PC-3 (cell line): ENCODE results near the gene RAB7B. TPM values are rescaled to one million over a fixed set of nuclear protein-coding genes. Genes with fewer than 3 reads are reported as not detected.

Experiments
- ATAC-seq: fragments of 200-7000 bp; cut with Tn5 transposase; 2 replicates; pipeline ENCODE4 v1.9.1; 2020; ENCODE audit warnings: mild to moderate bottlenecking, moderate library complexity
- BruUV-seq: library from RNA; stranded (reverse); fragments of 400-500 nt; replicated peaks from 2 replicates; lab custom pipeline; 2021; lab: Mats Ljungman, UMichigan
- CTCF ChIA-PET: fragments of 300-600 bp; sonication (Branson Sonifier 250); formaldehyde crosslinking; loops from one replicate; lab custom pipeline; 2022; ENCODE audit warnings: antibody characterized with exemption; lab: Charles Lee
- POLR2A ChIA-PET: fragments of 300-600 bp; sonication (Branson Sonifier 250); formaldehyde crosslinking; loops from one replicate; lab custom pipeline; 2022; ENCODE audit warnings: antibody characterized with exemption; ENCODE audit not compliant: unreplicated experiment; lab: Charles Lee
- DNase-seq: peaks from one replicate; pipeline ENCODE4 v3.0.0-alpha.2; 2015
- H2AFZ ChIP-seq: fragments of 300-600 bp; sonication (generic); 2 replicates; pipeline ENCODE4 v1.6.0; 2016; ENCODE audit warnings: antibody characterized with exemption, low read length
- H3F3A ChIP-seq: fragments of 300-600 bp; sonication (generic); one replicate; pipeline ENCODE4 v1.6.0; 2017; ENCODE audit warnings: antibody characterized with exemption, low read length, control low read depth, mild to moderate bottlenecking; ENCODE audit not compliant: unreplicated experiment
- H3K27ac ChIP-seq: fragments of 300-600 bp; sonication (generic); 2 replicates; pipeline ENCODE4 v1.5.1; 2016; ENCODE audit warnings: mild to moderate bottlenecking, low read length
- H3K27me3 ChIP-seq: fragments of 300-600 bp; sonication (generic); 2 replicates; pipeline ENCODE4 v1.6.1; 2016; ENCODE audit warnings: low read length, mixed read lengths
- H3K36me3 ChIP-seq: fragments of 300-600 bp; sonication (generic); 2 replicates; pipeline ENCODE4 v1.6.1; 2016; ENCODE audit warnings: low read depth, mixed run types, low read length, mixed read lengths
- H3K4me1 ChIP-seq: fragments of 300-600 bp; sonication (generic); 2 replicates; pipeline ENCODE4 v1.5.1; 2016; ENCODE audit warnings: low read length; ENCODE audit not compliant: insufficient read depth
- H3K4me2 ChIP-seq: fragments of 300-600 bp; sonication (generic); 2 replicates; pipeline ENCODE4 v1.6.0; 2016; ENCODE audit warnings: low read length
- H3K4me3 ChIP-seq: fragments of 300-600 bp; sonication (generic); 2 replicates; pipeline ENCODE4 v1.5.1; 2016; ENCODE audit warnings: mild to moderate bottlenecking, low read length, mixed read lengths
- H3K79me2 ChIP-seq: fragments of 300-600 bp; sonication (generic); 2 replicates; pipeline ENCODE4 v1.6.1; 2017; ENCODE audit warnings: low read length, mixed read lengths
- H3K9ac ChIP-seq: fragments of 300-600 bp; sonication (generic); 2 replicates; pipeline ENCODE4 v1.6.0; 2016; ENCODE audit warnings: mild to moderate bottlenecking, low read length
- H3K9me2 ChIP-seq: fragments of 300-600 bp; sonication (generic); replicated peaks from 2 replicates; pipeline ENCODE4 v1.6.1; 2016; ENCODE audit warnings: mixed run types, low read length, mixed read lengths
- H3K9me3 ChIP-seq: fragments of 300-600 bp; sonication (generic); 2 replicates; pipeline ENCODE4 v1.6.1; 2016; ENCODE audit warnings: low read length, mixed read lengths
- H4K20me1 ChIP-seq: fragments of 300-600 bp; sonication (generic); 2 replicates; pipeline ENCODE4 v1.6.1; 2016; ENCODE audit warnings: low read length, mixed read lengths
- EZH2 ChIP-seq: fragments of 300-600 bp; sonication (generic); IDR thresholded peaks from one replicate; pipeline ENCODE4 v1.6.1; 2017; ENCODE audit warnings: antibody characterized with exemption, mild to moderate bottlenecking, low read length; ENCODE audit not compliant: unreplicated experiment
- EZH2phosphoT487 ChIP-seq: fragments of 300-600 bp; sonication (generic); IDR thresholded peaks from 2 replicates; pipeline ENCODE4 v1.6.1; 2018; ENCODE audit warnings: mild to moderate bottlenecking, antibody characterized with exemption, low read length, borderline replicate concordance
- intact Hi-C: fragments of 100-400 bp; cut with micrococcal nuclease; formaldehyde crosslinking; loops from 2 replicates; pipeline ENCODE4 v1.9.0; 2023
- total RNA-seq: library from RNA; depleted of rRNA; stranded (reverse); fragments of >200 nt; gene quantifications from 2 replicates; pipeline ENCODE4 v1.2.3, GENCODE V29; 2014
- TF ChIP-seq, protein P1 (sequence below): fragments of 300-600 bp; sonication (generic); conservative IDR thresholded peaks from 2 replicates; pipeline ENCODE4 v1.5.1; 2017; ENCODE audit warnings: antibody characterized with exemption, low read depth, mild to moderate bottlenecking, low read length

The RAB7B gene
- total RNA-seq, 1 experiment from 2014 or later: not detected

DNA sequence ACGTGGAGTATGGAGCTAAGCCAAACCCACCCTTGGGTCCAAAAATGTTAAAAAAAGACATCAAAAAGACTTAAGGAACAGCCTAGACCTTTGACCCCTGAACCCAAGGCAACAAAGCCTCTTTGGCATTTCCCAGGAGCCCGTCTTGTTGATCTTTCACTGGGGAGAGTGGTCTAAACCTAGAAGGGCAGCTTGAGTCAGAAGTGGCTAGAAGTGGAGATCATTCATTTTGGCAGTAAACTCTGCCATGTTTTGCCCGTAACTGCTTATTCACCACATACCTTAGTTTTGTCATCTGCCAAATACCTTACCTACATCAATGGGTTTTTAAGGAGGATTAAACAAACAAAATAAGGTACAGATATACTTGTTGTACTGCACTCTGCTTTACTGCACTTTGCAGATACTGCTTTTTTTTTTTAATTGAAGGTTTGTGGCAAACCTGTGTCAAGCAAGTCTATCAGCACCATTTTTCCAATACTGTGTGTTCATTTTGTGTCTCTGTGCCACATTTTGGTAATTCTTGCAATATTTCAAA is 22.2 kb upstream of the RAB7B start:
- no peaks in the 10 kb centered on the region for H3K9me3 ChIP-seq
- peaks cover 26% of the 10 kb centered on the region for H3K4me1 ChIP-seq
- H3K4me3 ChIP-seq: no peak overlapping the region
- TF ChIP-seq, protein P1, sequence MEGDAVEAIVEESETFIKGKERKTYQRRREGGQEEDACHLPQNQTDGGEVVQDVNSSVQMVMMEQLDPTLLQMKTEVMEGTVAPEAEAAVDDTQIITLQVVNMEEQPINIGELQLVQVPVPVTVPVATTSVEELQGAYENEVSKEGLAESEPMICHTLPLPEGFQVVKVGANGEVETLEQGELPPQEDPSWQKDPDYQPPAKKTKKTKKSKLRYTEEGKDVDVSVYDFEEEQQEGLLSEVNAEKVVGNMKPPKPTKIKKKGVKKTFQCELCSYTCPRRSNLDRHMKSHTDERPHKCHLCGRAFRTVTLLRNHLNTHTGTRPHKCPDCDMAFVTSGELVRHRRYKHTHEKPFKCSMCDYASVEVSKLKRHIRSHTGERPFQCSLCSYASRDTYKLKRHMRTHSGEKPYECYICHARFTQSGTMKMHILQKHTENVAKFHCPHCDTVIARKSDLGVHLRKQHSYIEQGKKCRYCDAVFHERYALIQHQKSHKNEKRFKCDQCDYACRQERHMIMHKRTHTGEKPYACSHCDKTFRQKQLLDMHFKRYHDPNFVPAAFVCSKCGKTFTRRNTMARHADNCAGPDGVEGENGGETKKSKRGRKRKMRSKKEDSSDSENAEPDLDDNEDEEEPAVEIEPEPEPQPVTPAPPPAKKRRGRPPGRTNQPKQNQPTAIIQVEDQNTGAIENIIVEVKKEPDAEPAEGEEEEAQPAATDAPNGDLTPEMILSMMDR: no peak
- TF ChIP-seq EZH2: no peak
- no peak for TF ChIP-seq EZH2phosphoT487
- H3K36me3 ChIP-seq: no peaks in the 10 kb centered on the region
- H3K27ac ChIP-seq: no peak overlapping the region
- no peak overlapping the region for H3K9ac ChIP-seq
- peak; percentile 74 for DNase-seq
- POLR2A ChIA-PET: no interaction called here
- BruUV-seq: no TSS peak
- H3K79me2 ChIP-seq: no peaks in the 10 kb centered on the region
- CTCF ChIA-PET: no interaction called here
- intact Hi-C loops: no loop called here
- H3K27me3 ChIP-seq: peaks cover 14% of the 10 kb centered on the region; the same call in 1 of the 2 replicates
- H3K9me2 ChIP-seq: no peaks in the 10 kb centered on the region
- H4K20me1 ChIP-seq: no peaks in the 10 kb centered on the region
- no peak for ATAC-seq
- no peak overlapping the region for H3K4me2 ChIP-seq
- H3F3A ChIP-seq: no peaks in the 10 kb centered on the region
- H2AFZ ChIP-seq: no peak overlapping the region

DNA sequence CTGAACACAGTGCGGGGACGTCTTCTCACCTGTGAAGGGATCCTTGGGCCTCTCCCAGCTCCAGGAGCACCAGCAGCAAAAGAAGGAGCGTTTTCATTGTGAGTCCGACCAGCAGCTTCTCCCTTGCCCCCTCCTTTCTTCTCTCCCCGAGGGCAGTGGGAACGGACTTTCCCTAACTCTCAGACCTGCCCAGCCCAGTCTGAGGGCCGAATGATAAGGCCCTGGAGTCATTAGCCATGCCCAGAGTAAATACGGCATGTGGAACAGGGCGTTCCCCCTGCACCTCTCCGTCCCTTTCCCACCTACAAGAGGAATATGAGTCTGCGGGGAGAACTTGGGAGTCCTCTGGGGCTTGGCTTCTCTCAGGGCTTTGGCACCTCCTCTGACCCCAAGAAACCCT is 20.5 kb upstream of the RAB7B start, which contains the start of gene CTSE:
Gene CTSE (minus strand): TSS at position 201 of the 400 bp plus-strand sequence. CDS start 104 bp downstream, at position 97.
- Histone ChIP-seq H3K36me3 (no peaks in the 10 kb centered on the region), H3K4me2 (no peak within 1 kb of the TSS), H4K20me1 (no peaks in the 10 kb centered on the region), H3K79me2 (no peaks in the 10 kb centered on the region), H3K9ac (no peak within 1 kb of the TSS), H3K27ac (no peak within 1 kb of the TSS), H2AFZ (no peak within 1 kb of the TSS), H3K4me1 (peaks cover 26% of the 10 kb centered on the region), H3K9me2 (no peaks in the 10 kb centered on the region), H3K27me3 (peaks cover 11% of the 10 kb centered on the region; the same call in 1 of the 2 replicates), H3K4me3 (no peak within 1 kb of the TSS), H3F3A (no peaks in the 10 kb centered on the region), H3K9me3 (no peaks in the 10 kb centered on the region)
- POLR2A ChIA-PET: no interaction called here
- no TSS peak for BruUV-seq
- CTCF ChIA-PET: no interaction called here
- intact Hi-C loops: no loop called here
- no peak for ATAC-seq
- TF ChIP-seq, protein P1: no peak
- TF ChIP-seq EZH2phosphoT487: no peak
- TF ChIP-seq EZH2: no peak
- DNase-seq: no peak

DNA sequence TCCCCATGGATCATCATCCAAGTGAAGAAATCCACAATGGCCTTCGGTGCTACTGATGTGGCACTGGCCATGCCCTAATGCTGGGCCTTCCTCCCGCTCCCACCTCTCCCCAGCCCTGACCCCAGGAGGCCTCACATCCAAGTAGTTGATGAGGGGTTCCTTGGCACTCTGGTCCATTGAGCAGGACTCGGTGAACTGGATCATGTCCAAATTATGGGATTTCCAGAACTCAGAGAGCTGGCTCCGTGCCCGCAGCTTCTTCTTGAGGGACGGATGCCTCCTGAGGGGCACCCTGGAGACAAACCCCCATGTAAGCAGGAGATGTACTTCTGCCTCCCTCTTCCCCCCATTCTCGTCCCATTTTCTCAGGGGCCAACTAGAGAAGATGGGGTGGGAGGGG is 19.6 kb upstream of the RAB7B start:
- H3K4me2 ChIP-seq: no peak overlapping the region
- H3K4me3 ChIP-seq: no peak overlapping the region
- intact Hi-C loops: no loop called here
- ChIA-PET POLR2A (no interaction called here), CTCF (no interaction called here)
- no peak overlapping the region for H2AFZ ChIP-seq
- 0 out of 2 replicates have a peak, but pooled peaks cover 4% of the 10 kb centered on the region for H3K27me3 ChIP-seq
- TF ChIP-seq EZH2phosphoT487 (no peak), EZH2 (no peak)
- TF ChIP-seq, protein P1: no peak
- H3F3A ChIP-seq: no peaks in the 10 kb centered on the region
- no peak overlapping the region for H3K9ac ChIP-seq
- no peaks in the 10 kb centered on the region for H3K79me2 ChIP-seq
- H3K27ac ChIP-seq: no peak overlapping the region
- no peaks in the 10 kb centered on the region for H3K9me2 ChIP-seq
- DNase-seq: no peak
- no TSS peak for BruUV-seq
- H3K4me1 ChIP-seq: peaks cover 26% of the 10 kb centered on the region
- H3K36me3 ChIP-seq: no peaks in the 10 kb centered on the region
- no peaks in the 10 kb centered on the region for H3K9me3 ChIP-seq
- ATAC-seq: no peak
- no peaks in the 10 kb centered on the region for H4K20me1 ChIP-seq
